RPMI8226 (cell line): ENCODE data around the gene KIAA1671.
A peak's percentile ranks its signal among the peaks of the same experiment; 100 is the strongest.
"Not testable (repeated sequence)": the region's sequence is repeated elsewhere in the genome, so short reads cannot be mapped to it uniquely, and the experiment has no call there.

Experiments
- DNase-seq: peaks from one replicate; pipeline ENCODE4 v3.0.0-alpha.2; 2015

Gene KIAA1671

DNA sequence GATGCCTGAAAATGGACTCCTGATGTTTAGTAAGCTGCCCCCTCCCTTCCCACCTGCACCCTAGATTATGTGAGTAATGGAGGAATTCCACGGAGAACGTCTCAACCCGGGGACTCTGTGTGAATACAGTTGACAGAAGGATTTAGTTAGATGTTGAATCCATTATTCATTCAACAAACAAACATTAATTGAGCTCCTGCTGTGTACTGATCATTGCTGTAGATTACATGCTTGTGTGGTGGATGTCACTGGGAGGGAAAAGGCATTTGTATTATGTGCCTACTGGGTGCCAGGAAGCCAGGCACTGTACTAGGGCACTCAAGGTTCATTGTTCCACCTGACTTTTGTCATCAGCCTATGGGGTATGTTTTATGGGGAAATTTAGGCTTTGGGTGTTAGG is 224.3 kb downstream of the KIAA1671 start:
- no peak for DNase-seq

DNA sequence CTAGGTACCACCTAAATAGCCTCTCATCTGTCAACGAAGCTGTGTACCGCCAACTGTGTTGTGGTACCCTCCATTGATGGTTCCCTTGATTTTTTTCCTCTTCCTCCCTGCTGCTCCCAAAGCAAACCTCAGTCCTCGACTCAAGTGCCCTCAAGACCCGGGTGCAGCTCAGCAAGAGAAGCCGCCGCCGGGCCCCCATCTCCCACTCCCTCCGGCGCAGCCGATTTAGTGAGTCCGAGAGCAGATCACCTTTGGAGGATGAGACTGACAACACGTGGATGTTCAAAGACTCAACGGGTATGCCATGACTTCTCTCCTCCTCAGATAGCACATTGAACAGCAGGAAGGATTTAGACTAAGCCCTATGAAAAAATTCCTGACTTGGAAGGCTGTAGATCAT is 224.7 kb downstream of the KIAA1671 start:
- DNase-seq: no peak

GRCh38 chr22:25177895-25178294 is 225.4 kb downstream of the KIAA1671 start:
- DNase-seq: no peak

GRCh38 chr22:25178348-25178747 is 225.8 kb downstream of the KIAA1671 start:
- not testable (repeated sequence) for DNase-seq

GRCh38 chr22:25178869-25179631 is 226.5 kb downstream of the KIAA1671 start:
- DNase-seq: not testable (repeated sequence)

DNA sequence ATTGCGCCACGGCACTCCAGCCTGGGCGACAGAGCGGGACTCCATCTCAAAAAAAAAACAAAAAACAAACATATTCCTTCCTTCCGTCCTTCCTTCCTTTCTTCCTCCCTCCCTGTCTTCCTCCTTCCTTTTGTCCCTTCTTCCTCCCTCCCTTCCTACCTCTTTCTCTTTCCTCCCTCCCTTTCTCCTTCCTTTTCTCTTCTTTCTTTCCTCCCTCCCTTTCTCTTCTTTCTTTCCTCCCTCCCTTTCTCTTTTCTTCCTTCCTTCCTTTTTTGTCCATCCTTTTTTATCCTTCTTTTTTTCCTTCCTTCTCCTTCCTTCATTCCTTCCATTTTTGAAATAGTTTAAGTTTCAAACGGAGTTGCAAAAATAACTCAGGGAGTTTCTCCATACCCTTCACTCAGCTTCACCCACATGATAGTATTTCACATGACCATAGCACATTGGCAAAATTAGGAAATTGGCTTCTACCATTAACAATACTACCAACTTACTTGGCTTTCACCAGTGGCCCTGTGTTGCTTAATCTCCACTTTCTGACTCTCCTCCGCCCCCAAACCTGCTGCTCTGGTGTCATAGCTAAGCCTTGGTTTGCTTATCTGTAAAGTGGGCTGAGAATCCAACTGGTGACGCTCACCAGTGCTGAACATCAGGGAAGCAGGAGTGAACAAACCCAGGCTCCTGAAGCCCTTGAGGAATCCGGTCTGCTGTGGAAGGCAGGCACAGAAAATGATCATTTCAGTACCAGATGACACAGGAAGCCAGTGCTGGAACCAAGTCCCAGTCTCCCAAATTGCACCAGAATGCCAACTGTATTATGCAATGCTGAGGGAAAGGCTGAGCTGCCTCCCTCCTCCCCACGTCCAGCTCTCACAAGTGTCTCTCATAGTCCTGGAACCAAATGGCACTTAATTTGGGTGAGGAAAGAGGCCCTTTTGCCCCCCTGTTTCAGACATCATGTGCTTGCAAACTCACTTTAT is 229.9 kb downstream of the KIAA1671 start:
- no peak for DNase-seq

DNA sequence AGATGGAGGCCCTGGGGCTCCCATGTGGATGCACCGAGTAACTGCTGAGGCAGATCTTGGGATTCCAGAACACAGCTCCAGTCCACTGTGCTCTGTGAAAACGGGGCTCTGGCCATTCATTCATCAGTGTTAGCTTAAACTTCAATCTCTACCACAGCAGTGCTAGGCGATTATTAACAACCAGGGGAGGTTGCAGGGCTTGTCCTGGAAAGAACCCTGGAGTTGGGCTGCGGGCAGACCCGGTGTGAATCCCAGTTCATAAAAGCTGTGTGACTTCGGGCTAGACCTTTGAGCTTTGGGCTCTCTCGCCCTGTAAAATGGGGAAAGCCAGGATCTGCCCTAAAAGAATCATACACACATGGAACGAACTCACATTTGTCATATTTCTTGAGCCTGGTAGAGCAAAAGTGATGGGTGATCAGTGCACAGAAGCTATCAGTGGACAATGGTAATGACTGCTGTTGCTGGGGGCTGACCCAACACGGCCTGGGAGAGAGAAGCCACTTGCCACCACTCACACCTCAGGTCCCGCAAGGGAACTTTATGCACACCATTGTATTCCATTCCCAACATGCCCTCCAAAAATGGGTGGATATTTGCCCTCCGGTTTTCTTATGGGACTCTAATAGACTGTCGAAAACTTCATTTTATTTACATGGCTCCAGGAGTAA is 231.6 kb downstream of the KIAA1671 start:
- no peak for DNase-seq

DNA sequence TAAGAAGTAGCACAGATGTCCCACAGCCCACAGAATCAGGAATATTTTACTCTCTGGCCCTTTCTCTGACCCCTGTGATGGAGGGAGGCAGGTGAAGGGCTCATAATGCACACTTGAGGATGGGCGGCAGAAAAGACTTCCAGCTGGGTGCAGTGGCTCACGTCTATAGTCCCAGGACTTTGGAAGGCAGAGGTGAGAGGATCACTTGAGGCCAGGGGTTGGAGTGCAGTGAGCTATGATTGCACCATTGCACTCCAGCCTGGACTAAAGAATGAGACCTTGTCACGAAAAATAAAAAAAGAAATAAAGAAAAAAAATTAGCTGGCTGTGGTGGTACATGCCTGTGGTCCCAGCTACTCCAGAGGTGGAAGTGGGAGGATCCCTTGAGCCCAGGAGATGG is 233.6 kb downstream of the KIAA1671 start:
- no peak for DNase-seq

- no peak for DNase-seq
Observed at GRCh38 chr22:25187469-25187868, 235.0 kb downstream of the KIAA1671 start.

GRCh38 chr22:25192406-25192805 is 239.9 kb downstream of the KIAA1671 start:
- no peak for DNase-seq

- no peak for DNase-seq
Observed at GRCh38 chr22:25193130-25193529, 240.6 kb downstream of the KIAA1671 start.

DNA sequence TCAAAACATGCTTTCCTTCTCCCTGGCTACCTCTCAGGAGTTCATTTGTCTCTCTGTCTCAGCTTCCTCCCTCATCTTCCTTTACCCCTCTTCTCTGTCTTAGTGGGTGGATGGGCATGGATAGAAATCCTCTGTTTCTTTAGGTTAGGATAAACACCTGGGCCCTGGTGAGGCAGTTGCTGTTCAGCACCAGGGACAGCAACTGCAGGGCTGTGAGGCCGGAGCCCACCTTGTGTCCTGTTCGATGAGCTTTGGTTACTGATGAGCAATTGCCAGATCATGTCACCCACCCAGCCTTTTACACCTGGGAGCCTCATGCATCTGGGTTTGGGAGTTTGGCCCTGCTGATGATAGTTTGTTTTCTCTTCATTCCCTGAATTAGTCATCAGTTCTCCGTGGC is 241.0 kb downstream of the KIAA1671 start:
- peak; percentile 28 for DNase-seq

DNA sequence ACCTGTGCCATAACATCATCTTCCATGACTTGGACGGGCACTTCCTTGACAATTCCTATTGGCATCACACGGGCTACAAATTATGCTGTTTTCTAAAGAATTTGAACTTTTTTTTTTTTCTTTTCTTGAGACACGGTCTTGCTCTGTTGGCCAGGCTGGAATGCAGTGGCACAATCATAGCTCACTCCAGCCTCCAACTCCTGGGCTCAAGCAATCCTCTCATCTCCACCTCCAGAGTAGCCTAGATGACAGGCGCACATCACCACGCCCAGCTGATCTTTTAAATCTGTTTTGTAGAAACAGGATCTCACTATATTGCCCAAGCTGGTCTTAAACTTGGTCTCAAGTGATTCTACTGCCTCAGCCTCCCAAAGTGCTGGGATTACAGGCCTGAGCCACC is 243.8 kb downstream of the KIAA1671 start:
- DNase-seq: no peak

DNA sequence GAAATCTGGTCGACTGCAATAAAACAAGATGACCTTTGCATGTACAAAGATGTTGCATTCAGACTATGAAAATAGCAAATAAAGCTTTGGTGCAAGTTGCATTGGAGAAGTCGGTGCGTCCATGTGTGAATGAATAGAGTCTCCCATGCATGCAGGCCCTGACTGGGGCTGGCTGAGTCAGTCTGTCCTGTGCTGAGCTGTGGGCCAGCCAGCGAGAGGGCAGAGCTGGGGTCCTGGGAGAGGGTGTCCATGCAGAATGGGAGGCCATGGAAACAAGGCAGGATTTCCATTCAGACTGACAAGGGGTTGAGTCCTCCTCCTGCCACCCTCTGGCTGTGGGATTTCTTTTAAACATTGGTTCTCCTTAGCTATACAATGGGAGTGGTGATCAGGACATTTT is 244.8 kb downstream of the KIAA1671 start:
- no peak for DNase-seq

- DNase-seq: no peak
Observed at GRCh38 chr22:25199731-25200520, 247.4 kb downstream of the KIAA1671 start, which contains the start of gene CRYBB3. Gene CRYBB3 (plus strand): TSS chr22:25199858. CDS start chr22:25201397, 1,539 bp downstream.

GRCh38 chr22:25200967-25201366 is 248.5 kb downstream of the KIAA1671 start:
- no peak for DNase-seq

GRCh38 chr22:25201557-25202273 is 249.2 kb downstream of the KIAA1671 start:
- no peak for DNase-seq

DNA sequence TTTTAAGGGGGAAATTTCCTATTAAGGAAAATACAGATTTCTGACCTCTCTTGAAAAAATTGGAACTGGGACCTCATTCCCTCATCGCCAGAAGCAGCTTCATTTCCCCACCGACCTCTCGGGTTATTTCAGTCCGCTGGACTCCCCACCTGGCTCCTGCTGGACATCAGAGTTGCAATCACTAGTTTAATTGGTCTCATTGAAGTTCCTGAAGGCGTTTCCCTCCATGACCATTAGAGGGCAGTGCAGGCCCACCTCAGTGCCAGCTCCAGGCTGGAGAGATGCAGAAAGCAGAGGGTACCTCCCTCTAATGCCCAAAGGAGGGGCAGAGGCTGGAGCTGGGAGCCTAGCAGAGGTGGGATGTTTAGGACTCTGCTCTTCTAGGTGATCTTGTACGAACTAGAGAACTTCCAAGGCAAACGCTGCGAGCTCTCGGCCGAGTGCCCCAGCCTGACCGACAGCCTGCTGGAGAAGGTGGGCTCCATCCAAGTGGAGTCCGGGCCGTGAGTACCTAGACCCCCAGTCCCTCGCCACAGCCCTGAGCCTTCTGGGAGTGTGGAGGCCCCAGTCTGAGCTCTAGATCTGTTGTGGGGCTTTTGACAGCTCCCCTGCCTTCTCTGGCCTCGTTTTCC is 249.9 kb downstream of the KIAA1671 start:
- DNase-seq: peak; percentile 67

- DNase-seq: no peak
Observed at GRCh38 chr22:25203082-25203481, 250.6 kb downstream of the KIAA1671 start.

- not testable (repeated sequence) for DNase-seq
Observed at GRCh38 chr22:25204547-25204946, 252.0 kb downstream of the KIAA1671 start.

DNA sequence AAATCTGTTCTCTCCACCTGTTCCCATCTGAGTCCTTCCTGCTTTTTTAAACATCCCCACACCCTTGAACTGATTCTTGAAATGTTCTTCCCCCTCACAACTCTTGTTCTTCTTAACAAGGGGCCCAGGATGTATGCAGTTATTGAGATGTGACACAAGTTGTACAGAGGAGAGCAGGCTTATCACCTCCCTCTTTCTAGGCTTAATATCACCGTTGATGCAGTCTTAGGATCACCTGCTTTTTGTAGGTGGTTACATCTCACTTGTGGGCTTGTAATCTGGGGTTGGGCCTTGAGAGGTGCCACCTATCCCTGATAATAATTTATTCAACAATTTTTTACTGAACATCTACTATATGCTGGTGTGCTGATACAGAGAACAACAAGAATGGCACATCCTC is 253.3 kb downstream of the KIAA1671 start:
- DNase-seq: no peak
